OCI-LY3 (cell line): ENCODE measurements around the gene NOL3.

Experiments used
- EZH2phosphoT487 ChIP-seq: fragments of 200-600 bp; shearing (Covaris generic); IDR thresholded peaks from 2 replicates; pipeline ENCODE4 v1.6.1; 2018; ENCODE audit warnings: antibody characterized with exemption, mixed run types, low read depth
- TF ChIP-seq, protein P1 (sequence below): fragments of 200-600, 300-600 bp; sonication (generic); IDR thresholded peaks from 2 replicates; pipeline ENCODE4 v1.5.1; 2014; ENCODE audit warnings: antibody characterized with exemption, low read length, low read depth

DNA sequence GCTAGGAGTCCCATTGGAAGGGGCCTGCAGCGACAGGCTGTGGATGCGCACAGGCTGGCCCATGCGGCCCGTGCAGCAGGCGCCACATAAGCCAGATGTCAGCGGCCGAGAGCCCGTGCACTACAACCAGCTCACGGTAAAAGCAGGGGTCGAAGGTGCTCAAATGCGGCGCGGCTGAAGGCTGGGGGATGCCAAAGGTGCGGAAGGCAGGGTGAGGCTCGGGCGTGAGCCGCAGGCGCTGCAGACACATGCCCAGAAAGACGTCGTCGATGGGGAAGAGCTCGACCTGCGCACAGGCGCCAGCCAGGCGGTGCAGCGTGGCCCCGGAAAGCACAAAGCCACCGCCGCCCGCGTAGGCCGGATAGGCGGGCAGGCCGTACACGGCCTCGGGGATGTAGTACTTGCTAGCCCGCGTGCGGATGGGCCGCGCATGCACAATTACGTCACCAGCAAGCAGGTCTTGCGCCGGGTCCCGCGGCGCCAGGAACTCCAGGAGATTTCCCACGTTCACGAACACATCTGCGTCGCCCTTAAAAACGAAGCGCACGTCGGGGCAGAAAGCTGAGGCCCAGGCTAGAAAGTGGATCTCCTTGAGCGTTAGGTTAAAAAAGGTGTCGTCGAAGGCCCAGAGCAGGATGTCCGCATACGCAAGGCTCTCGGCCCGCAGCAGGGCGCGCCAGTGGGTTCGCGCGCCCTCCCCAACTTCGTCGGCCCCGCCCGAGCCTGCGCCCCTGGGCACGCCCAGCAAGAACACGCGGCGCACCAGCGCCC lies 20.9 kb upstream of the NOL3 start:
- TF ChIP-seq, protein P1, sequence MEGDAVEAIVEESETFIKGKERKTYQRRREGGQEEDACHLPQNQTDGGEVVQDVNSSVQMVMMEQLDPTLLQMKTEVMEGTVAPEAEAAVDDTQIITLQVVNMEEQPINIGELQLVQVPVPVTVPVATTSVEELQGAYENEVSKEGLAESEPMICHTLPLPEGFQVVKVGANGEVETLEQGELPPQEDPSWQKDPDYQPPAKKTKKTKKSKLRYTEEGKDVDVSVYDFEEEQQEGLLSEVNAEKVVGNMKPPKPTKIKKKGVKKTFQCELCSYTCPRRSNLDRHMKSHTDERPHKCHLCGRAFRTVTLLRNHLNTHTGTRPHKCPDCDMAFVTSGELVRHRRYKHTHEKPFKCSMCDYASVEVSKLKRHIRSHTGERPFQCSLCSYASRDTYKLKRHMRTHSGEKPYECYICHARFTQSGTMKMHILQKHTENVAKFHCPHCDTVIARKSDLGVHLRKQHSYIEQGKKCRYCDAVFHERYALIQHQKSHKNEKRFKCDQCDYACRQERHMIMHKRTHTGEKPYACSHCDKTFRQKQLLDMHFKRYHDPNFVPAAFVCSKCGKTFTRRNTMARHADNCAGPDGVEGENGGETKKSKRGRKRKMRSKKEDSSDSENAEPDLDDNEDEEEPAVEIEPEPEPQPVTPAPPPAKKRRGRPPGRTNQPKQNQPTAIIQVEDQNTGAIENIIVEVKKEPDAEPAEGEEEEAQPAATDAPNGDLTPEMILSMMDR = no peak
- TF ChIP-seq EZH2phosphoT487 = no peak
